Urothelium cell line (cell line): Measurements from ENCODE around the gene WWOX.
A peak's percentile ranks its signal among the peaks of the same experiment; 100 is the strongest.

Source experiments
- DNase-seq: peaks from one replicate; pipeline ENCODE4 v3.0.0; 2011; ENCODE audit warnings: low spot score, mixed read lengths
- FAIRE-seq: peaks from 2 replicates; lab custom pipeline; 2011; peaks lifted over from hg19 to GRCh38; lab: Jason Lieb, UNC

WWOX gene

GRCh38 chr16:78290872-78291591 lies 191.6 kb downstream of the WWOX start:
- FAIRE-seq (no peak), DNase-seq (no peak)

- no peak for DNase-seq
- no peak for FAIRE-seq
These were observed 192.2 kb downstream of the WWOX start for GRCh38 chr16:78291604-78292003.

- no peak for DNase-seq
- FAIRE-seq, result no peak
These were observed 192.8 kb downstream of the WWOX start for GRCh38 chr16:78292086-78292843.

GRCh38 chr16:78292844-78293380 lies 193.5 kb downstream of the WWOX start:
- FAIRE-seq, result no peak

GRCh38 chr16:78294538-78295225 lies 195.2 kb downstream of the WWOX start:
- no peak for FAIRE-seq
- DNase-seq, result no peak

More at GRCh38 chr16:78292844-78293380, 193.5 kb downstream of the WWOX start:
- no peak for DNase-seq

GRCh38 chr16:78297066-78297666 lies 197.7 kb downstream of the WWOX start:
- DNase-seq, result no peak
- no peak for FAIRE-seq

- FAIRE-seq, result no peak
- no peak for DNase-seq
These were observed 199.5 kb downstream of the WWOX start for GRCh38 chr16:78298986-78299385.

- DNase-seq (no peak), FAIRE-seq (no peak)
These were observed 201.0 kb downstream of the WWOX start for GRCh38 chr16:78300469-78300868.

- no peak for DNase-seq
- FAIRE-seq, result no peak
These were observed 204.5 kb downstream of the WWOX start for GRCh38 chr16:78303946-78304345.

- FAIRE-seq (no peak), DNase-seq (no peak)
These were observed 206.9 kb downstream of the WWOX start for GRCh38 chr16:78306361-78306760.

- FAIRE-seq, result no peak
These were observed 208.5 kb downstream of the WWOX start for GRCh38 chr16:78307824-78308528.

GRCh38 chr16:78309763-78310162 lies 210.3 kb downstream of the WWOX start:
- no peak for DNase-seq
- FAIRE-seq, result no peak

More at GRCh38 chr16:78307824-78308528, 208.5 kb downstream of the WWOX start:
- no peak for DNase-seq

GRCh38 chr16:78310196-78310595 lies 210.7 kb downstream of the WWOX start:
- no peak for FAIRE-seq

GRCh38 chr16:78310990-78311561 lies 211.6 kb downstream of the WWOX start:
- peak; percentile 12 for DNase-seq
- no peak for FAIRE-seq

More at GRCh38 chr16:78310196-78310595, 210.7 kb downstream of the WWOX start:
- no peak for DNase-seq

GRCh38 chr16:78311831-78312230 lies 212.4 kb downstream of the WWOX start:
- no peak for DNase-seq
- no peak for FAIRE-seq

- DNase-seq (no peak), FAIRE-seq (no peak)
These were observed 218.2 kb downstream of the WWOX start for GRCh38 chr16:78317564-78318240.

- no peak for DNase-seq
- FAIRE-seq, result no peak
These were observed 222.3 kb downstream of the WWOX start for GRCh38 chr16:78321620-78322360.

GRCh38 chr16:78323315-78323714 lies 223.9 kb downstream of the WWOX start:
- FAIRE-seq, result no peak
- DNase-seq, result no peak
